ENCODE results near the gene PREX1. TPM values are rescaled to one million over a fixed set of nuclear protein-coding genes. Genes with fewer than 3 reads are reported as not detected.
"Not testable (repeated sequence)": the region's sequence is repeated elsewhere in the genome, so short reads cannot be mapped to it uniquely, and the experiment has no call there.

Gene PREX1
- total RNA-seq, 2 experiments from 2014 or later, result 20.7 to 25.3 TPM

DNA sequence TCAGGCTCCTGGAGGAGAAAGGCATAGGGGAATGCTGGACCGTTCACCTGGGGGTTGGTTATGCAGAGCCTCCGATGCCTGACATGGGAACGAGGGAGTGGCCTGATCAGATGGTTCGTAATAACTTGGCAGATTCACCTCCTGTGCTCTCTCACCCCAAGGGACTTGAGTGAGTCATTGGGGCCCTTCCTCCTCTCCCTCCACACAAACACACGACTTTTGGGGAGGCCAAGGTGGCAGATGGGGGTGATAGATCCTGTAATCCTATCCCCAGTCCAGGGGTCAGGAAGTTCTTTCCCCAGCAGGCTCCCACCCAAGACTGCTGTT, 48.1 kb upstream of the PREX1 start:
- no TSS peak for BruUV-seq (replicated peaks)
- Histone ChIP-seq H3K9me2 (ENCODE audit: insufficient read depth, low read length) (no peaks in the 10 kb centered on the region), H2AFZ (ENCODE audit: low read length) (0 out of 2 replicates have a peak overlapping the region, but pooled peaks have one; percentile 14), H3K4me3 (ENCODE audit: low read depth, low read length, poor library complexity, severe bottlenecking) (no peak overlapping the region), H4K20me1 (ENCODE audit: insufficient read depth, low read length) (no peaks in the 10 kb centered on the region), H3K4me1 (ENCODE audit: insufficient read depth, low read length, poor library complexity, severe bottlenecking) (peaks cover 14% of the 10 kb centered on the region), H3K79me2 (ENCODE audit: insufficient read depth, low read depth, low read length) (no peaks in the 10 kb centered on the region), H3K27ac (ENCODE audit: low read depth, low read length, poor library complexity, severe bottlenecking) (no peak overlapping the region), H3K9me3 (ENCODE audit: low read length) (no peaks in the 10 kb centered on the region), H3K36me3 (ENCODE audit: insufficient read depth, low read length) (no peaks in the 10 kb centered on the region), H3K4me2 (ENCODE audit: low read length) (no peak overlapping the region)
- CTCF ChIA-PET (ENCODE audit: unreplicated experiment), result no interaction called here
- DNase-seq (ENCODE audit: low spot score), result peak; percentile 12
- TF ChIP-seq, protein P1, sequence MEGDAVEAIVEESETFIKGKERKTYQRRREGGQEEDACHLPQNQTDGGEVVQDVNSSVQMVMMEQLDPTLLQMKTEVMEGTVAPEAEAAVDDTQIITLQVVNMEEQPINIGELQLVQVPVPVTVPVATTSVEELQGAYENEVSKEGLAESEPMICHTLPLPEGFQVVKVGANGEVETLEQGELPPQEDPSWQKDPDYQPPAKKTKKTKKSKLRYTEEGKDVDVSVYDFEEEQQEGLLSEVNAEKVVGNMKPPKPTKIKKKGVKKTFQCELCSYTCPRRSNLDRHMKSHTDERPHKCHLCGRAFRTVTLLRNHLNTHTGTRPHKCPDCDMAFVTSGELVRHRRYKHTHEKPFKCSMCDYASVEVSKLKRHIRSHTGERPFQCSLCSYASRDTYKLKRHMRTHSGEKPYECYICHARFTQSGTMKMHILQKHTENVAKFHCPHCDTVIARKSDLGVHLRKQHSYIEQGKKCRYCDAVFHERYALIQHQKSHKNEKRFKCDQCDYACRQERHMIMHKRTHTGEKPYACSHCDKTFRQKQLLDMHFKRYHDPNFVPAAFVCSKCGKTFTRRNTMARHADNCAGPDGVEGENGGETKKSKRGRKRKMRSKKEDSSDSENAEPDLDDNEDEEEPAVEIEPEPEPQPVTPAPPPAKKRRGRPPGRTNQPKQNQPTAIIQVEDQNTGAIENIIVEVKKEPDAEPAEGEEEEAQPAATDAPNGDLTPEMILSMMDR (conservative IDR thresholded peaks at IDR 0.05; ENCODE audit: low read length), result no peak
- no peak for TF ChIP-seq EZH2phosphoT487 (IDR thresholded peaks at IDR 0.05; ENCODE audit: borderline replicate concordance, low read depth, low read length)
- intact Hi-C loops (cut with micrococcal nuclease; ENCODE audit: unreplicated experiment), result no loop called here
- POLR2A ChIA-PET, result interaction anchor here (1.1 kb wide), 1 partner anchor 15 kb away, joined by 4 read pairs; no protein-coding TSS in a partner anchor

DNA sequence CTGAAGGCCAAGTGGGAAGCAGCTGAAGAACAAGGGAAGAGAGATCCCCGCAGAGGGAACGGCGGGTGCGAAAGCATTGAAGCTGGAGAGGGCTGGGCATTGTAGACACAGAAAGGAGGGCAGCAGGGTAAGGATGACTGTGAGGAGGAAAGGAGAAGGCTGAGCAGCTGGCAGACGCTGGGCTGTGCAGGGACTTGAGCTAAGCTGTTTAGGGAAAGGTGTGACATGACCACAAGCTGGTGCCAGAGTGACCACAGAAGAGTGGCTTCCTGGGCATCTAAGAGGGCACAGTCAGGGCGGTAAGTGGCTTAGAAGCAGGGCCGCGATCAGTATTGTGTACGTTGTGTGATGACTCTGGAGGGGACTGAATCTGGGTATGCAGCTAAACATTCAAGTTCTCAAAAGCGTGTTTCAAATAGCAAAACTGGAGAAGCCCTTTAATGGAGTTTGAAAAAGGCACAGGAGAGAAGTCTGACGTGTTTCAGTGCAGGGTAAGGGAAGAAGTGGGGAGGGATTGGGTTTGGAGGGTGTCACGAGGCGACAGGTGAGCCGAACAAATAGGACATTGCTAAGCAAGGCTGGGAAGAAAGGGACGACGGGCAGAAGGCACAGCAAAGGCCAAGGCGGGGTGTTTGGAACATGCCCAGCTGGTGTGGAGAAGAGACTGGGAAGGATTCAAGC, 47.6 kb upstream of the PREX1 start:
- Histone ChIP-seq H3K36me3 (ENCODE audit: insufficient read depth, low read length) (no peaks in the 10 kb centered on the region), H3K4me2 (ENCODE audit: low read length) (no peak overlapping the region), H3K27ac (ENCODE audit: low read depth, low read length, poor library complexity, severe bottlenecking) (no peak overlapping the region), H3K9me2 (ENCODE audit: insufficient read depth, low read length) (no peaks in the 10 kb centered on the region), H3K79me2 (ENCODE audit: insufficient read depth, low read depth, low read length) (no peaks in the 10 kb centered on the region), H3K9me3 (ENCODE audit: low read length) (no peaks in the 10 kb centered on the region), H3K4me3 (ENCODE audit: low read depth, low read length, poor library complexity, severe bottlenecking) (no peak overlapping the region), H2AFZ (ENCODE audit: low read length) (no peak overlapping the region), H3K4me1 (ENCODE audit: insufficient read depth, low read length, poor library complexity, severe bottlenecking) (peaks cover 14% of the 10 kb centered on the region), H4K20me1 (ENCODE audit: insufficient read depth, low read length) (no peaks in the 10 kb centered on the region)
- TF ChIP-seq, protein P1 (conservative IDR thresholded peaks at IDR 0.05; ENCODE audit: low read length), result no peak
- no peak for TF ChIP-seq EZH2phosphoT487 (IDR thresholded peaks at IDR 0.05; ENCODE audit: borderline replicate concordance, low read depth, low read length)
- ChIA-PET POLR2A (no interaction called here), CTCF (ENCODE audit: unreplicated experiment) (no interaction called here)
- BruUV-seq (replicated peaks), result no TSS peak
- intact Hi-C loops (cut with micrococcal nuclease; ENCODE audit: unreplicated experiment), result no loop called here
- DNase-seq (ENCODE audit: low spot score), result no peak

- intact Hi-C loops (cut with micrococcal nuclease; ENCODE audit: unreplicated experiment); H3K79me2 ChIP-seq (ENCODE audit: insufficient read depth, low read depth, low read length); H4K20me1 ChIP-seq (ENCODE audit: insufficient read depth, low read length); H3K9me3 ChIP-seq (ENCODE audit: low read length); CTCF ChIA-PET (ENCODE audit: unreplicated experiment); H2AFZ ChIP-seq (ENCODE audit: low read length); H3K4me3 ChIP-seq (ENCODE audit: low read depth, low read length, poor library complexity, severe bottlenecking); H3K4me2 ChIP-seq (ENCODE audit: low read length); POLR2A ChIA-PET; H3K36me3 ChIP-seq (ENCODE audit: insufficient read depth, low read length); DNase-seq (ENCODE audit: low spot score); BruUV-seq (replicated peaks); H3K27ac ChIP-seq (ENCODE audit: low read depth, low read length, poor library complexity, severe bottlenecking); H3K9me2 ChIP-seq (ENCODE audit: insufficient read depth, low read length): not testable (repeated sequence)
- peaks cover 24% of the 10 kb centered on the region for H3K4me1 ChIP-seq (ENCODE audit: insufficient read depth, low read length, poor library complexity, severe bottlenecking)
Observed at GRCh38 chr20:48869442-48869841, 41.6 kb upstream of the PREX1 start.

Measured in OCI-LY7 (cell line).